Right lobe of liver (tissue), 6 donors: Measurements from ENCODE around the gene POLQ. TPM values are rescaled to one million over a fixed set of nuclear protein-coding genes. Genes with fewer than 3 reads are reported as not detected.

Experiments used
- ATAC-seq, 4 donors: fragments of 200-7000 bp; cut with Tn5 transposase; one replicate each; pipeline ENCODE4 v1.9.1; 2020; ENCODE audit warnings: mild to moderate bottlenecking in 4 of 4, moderate library complexity in 4 of 4
- DNase-seq, 3 donors: peaks; one replicate each; pipeline ENCODE4 v3.0.0-alpha.2; 2020
- H3K27ac ChIP-seq, 3 donors: fragments of 200-600 bp; one replicate each; pipeline ENCODE4 v1.8.0; 2022
- H3K27me3 ChIP-seq, 2 donors: fragments of 200-600 bp; one replicate each; pipeline ENCODE4 v1.8.0; 2022
- H3K36me3 ChIP-seq, 4 donors: fragments of 200-600 bp; sonication (generic) in 1 of 4; one replicate each; pipeline versions ENCODE4 v1.5.1 to v1.8.0; 2017 to 2022; ENCODE audit warnings: control low read depth in 1 of 4
- H3K4me1 ChIP-seq, 4 donors: fragments of 200-600 bp; sonication (generic) in 1 of 4; one replicate each; pipeline versions ENCODE4 v1.5.1 to v1.8.0; 2017 to 2022; ENCODE audit warnings: control low read depth in 1 of 4
- H3K4me3 ChIP-seq, 3 donors: fragments of 200-600 bp; one replicate each; pipeline ENCODE4 v1.8.0; 2022
- H3K9me3 ChIP-seq, 4 donors: fragments of 200-600 bp; sonication (generic) in 1 of 4; one replicate each; pipeline versions ENCODE4 v1.5.1 to v1.8.0; 2017 to 2022; ENCODE audit warnings: control low read depth in 1 of 4
- POLR2A ChIP-seq: fragments of 450-650 bp; IDR thresholded peaks from one replicate; pipeline ENCODE4 v1.6.1; 2017; ENCODE audit warnings: antibody characterized with exemption, mild to moderate bottlenecking
- WGBS: methylation state at CpG from one replicate; pipeline ENCODE4 v1.1.6; 2018; ENCODE audit warnings: low coverage, low lambda C conversion rate; ENCODE audit not compliant: insufficient coverage; ENCODE audit errors: missing lambda C conversion rate; 5-methylcytosine and 5-hydroxymethylcytosine counted together
- intact Hi-C, 2 donors: fragments of 100-400 bp; cut with DNase I; formaldehyde crosslinking; loops; one replicate each; pipeline versions ENCODE4 v1.11.2 to v1.14.1; 2022
- total RNA-seq, 6 experiments: library from RNA; depleted of rRNA in 2 of 6; stranded (reverse); fragments of >200 nt in 2 of 6; fragmentation: NEBNext Ultra II Directional in 3 of 6; extraction: Animal tissue kit (Norgen Biotek cat#: 25700) in 3 of 6; gene quantifications; one replicate each; pipeline versions ENCODE4 v1.1.0 to v1.2.4, GENCODE V29; 2016 to 2023
- TF ChIP-seq, protein P1 (sequence below), 4 donors: fragments of 200-600 bp in 3 of 4; fragments of 450-650 bp in 1 of 4; IDR thresholded peaks; one replicate each; pipeline versions ENCODE4 v1.5.1 to v1.8.0; 2016 to 2022; ENCODE audit warnings: antibody characterized with exemption in 4 of 4, mild to moderate bottlenecking in 2 of 4
- donor health status: DM: no; HTN: yes; CAD: no.
- donor health status: DM: no; HTN: no; CAD: no.
- donor health status: DM: no; HTN: no; CAD: no.
- donor health status: DM: no; HTN: yes; CAD: no.
- donor health status: DM: no; HTN: yes; CAD: no.

Gene POLQ
- total RNA-seq, 6 experiments from 2014 or later, result 0.02 to 1.2 (median 0.23) TPM

DNA sequence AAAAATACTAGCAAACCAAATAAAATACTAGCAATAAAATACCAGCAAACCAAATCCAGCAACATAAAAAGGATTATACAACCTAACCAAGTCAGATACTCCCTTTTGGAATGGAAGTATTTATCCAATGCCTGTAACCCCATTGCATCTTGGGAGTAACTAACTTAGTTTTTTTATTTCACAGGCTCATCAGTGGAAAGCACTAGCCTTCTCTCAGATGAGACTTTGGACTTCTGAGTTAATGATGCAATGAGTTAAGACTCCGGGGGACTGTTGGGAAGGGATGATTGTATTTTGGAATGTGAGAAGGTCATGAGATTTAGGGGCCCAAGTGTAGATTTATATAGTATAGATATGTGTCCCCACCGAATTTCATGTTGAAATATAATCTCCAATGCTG, 41.2 kb downstream of the POLQ start:
- 58% methylated on average over 2 of the region's 2 CpGs for WGBS
- no peak for TF ChIP-seq POLR2A
- TF ChIP-seq, protein P1, sequence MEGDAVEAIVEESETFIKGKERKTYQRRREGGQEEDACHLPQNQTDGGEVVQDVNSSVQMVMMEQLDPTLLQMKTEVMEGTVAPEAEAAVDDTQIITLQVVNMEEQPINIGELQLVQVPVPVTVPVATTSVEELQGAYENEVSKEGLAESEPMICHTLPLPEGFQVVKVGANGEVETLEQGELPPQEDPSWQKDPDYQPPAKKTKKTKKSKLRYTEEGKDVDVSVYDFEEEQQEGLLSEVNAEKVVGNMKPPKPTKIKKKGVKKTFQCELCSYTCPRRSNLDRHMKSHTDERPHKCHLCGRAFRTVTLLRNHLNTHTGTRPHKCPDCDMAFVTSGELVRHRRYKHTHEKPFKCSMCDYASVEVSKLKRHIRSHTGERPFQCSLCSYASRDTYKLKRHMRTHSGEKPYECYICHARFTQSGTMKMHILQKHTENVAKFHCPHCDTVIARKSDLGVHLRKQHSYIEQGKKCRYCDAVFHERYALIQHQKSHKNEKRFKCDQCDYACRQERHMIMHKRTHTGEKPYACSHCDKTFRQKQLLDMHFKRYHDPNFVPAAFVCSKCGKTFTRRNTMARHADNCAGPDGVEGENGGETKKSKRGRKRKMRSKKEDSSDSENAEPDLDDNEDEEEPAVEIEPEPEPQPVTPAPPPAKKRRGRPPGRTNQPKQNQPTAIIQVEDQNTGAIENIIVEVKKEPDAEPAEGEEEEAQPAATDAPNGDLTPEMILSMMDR (IDR thresholded peaks at IDR 0.05), result no peak
- no peak for DNase-seq

DNA sequence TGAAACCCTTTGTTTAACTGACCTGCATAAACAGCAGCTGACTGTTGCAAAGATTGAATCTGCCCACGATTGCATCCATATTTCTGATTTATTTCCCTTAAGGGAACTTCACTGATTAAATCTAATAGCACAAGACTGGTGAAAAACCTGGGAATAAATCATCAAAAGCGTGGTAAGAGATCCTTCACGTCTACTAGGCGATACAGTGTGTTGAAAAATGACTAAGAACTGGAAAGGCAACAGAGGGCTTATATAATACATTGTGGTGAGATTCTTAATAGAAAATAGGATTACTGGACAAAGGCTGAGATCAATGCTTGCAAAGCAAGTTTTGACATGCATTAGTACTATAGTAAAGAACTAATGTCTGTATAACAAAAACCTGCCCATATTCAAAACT, 49.0 kb downstream of the POLQ start:
- H3K27me3 ChIP-seq, result no peaks in the 10 kb centered on the region
- ATAC-seq (no peak), DNase-seq (no peak)
- WGBS, result 92% methylated on average over 4 of the region's 4 CpGs
- intact Hi-C loops, result no loop called here
- no peaks in the 10 kb centered on the region for H3K4me1 ChIP-seq
- no peak overlapping the region for H3K27ac ChIP-seq
- TF ChIP-seq, protein P1 (IDR thresholded peaks at IDR 0.05), result no peak
- no peak for TF ChIP-seq POLR2A
- no peaks in the 10 kb centered on the region for H3K36me3 ChIP-seq
- H3K9me3 ChIP-seq, result no peaks in the 10 kb centered on the region
- H3K4me3 ChIP-seq, result no peak overlapping the region

More for the DNA sequence above, 41.2 kb downstream of the POLQ start:
- H3K27me3 ChIP-seq, result no peaks in the 10 kb centered on the region
- no peaks in the 10 kb centered on the region for H3K4me1 ChIP-seq
- intact Hi-C loops, result no loop called here
- no peaks in the 10 kb centered on the region for H3K9me3 ChIP-seq
- ATAC-seq, result no peak
- H3K36me3 ChIP-seq, result no peaks in the 10 kb centered on the region
- H3K4me3 ChIP-seq, result no peak overlapping the region
- no peak overlapping the region for H3K27ac ChIP-seq

DNA sequence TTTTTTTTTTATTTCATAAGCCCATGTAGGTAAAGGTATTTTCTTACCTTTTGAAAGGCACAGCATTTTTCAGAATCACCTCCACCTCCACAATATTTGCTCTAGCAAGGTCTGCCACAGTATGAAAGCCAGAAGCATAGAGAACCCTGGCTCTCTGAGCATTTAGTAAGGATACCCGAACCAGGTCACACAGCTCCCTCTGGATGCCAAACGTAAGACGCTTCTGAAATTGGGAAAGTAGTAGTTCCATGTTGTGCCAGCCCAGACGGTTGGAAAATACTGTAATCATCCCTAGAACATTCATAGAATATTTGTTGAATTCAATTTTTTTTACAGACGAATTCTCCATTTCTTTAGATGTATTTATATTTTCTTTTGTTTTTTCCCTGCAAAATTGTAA, 52.4 kb downstream of the POLQ start:
- 89% methylated on average over 5 of the region's 5 CpGs for WGBS
- no peak for ATAC-seq

DNA sequence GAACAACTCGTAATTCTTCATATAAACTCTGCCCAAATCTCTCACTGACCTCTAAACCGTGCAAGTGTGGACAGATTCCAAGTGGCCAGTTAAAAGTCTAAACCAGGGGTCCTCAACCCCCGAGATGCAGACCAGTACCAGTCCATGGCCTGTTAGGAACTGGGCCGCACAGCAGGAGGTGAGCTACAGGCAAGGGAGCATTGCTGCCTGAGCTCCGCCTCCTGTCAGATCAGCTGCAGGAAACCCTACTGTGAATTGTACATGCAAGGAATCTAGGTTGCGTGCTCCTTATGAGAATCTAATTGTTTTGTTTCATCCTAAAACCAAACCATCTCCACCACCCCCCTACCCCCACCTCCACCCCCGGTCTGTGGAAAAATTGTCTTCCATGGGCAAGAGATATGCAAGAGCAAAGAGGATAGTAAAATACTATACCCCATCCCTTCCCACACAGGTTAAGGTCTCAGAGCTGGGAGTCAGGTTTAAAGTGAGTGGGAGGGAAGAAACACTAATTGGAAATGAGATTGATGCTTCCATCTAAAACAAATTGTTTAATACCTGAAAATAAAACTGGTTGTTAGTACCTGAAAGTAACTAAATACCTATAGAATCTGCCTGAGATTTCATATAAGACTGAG, 54.0 kb downstream of the POLQ start:
- Histone ChIP-seq H3K27me3 (no peaks in the 10 kb centered on the region), H3K27ac (no peak overlapping the region), H3K36me3 (no peaks in the 10 kb centered on the region), H3K4me3 (no peak overlapping the region), H3K9me3 (no peaks in the 10 kb centered on the region), H3K4me1 (no peaks in the 10 kb centered on the region)
- DNase-seq (no peak), ATAC-seq (no peak)
- intact Hi-C loops, result no loop called here
- no peak for TF ChIP-seq POLR2A
- TF ChIP-seq, protein P1 (IDR thresholded peaks at IDR 0.05), result no peak
- WGBS, result 86% methylated on average over 2 of the region's 7 CpGs

More for the DNA sequence above, 52.4 kb downstream of the POLQ start:
- no peak for TF ChIP-seq POLR2A
- TF ChIP-seq, protein P1 (IDR thresholded peaks at IDR 0.05), result no peak
- Histone ChIP-seq H3K27ac (no peak overlapping the region), H3K4me1 (no peaks in the 10 kb centered on the region), H3K27me3 (no peaks in the 10 kb centered on the region), H3K4me3 (no peak overlapping the region), H3K36me3 (no peaks in the 10 kb centered on the region), H3K9me3 (no peaks in the 10 kb centered on the region)
- DNase-seq, result no peak
- intact Hi-C loops, result no loop called here

DNA sequence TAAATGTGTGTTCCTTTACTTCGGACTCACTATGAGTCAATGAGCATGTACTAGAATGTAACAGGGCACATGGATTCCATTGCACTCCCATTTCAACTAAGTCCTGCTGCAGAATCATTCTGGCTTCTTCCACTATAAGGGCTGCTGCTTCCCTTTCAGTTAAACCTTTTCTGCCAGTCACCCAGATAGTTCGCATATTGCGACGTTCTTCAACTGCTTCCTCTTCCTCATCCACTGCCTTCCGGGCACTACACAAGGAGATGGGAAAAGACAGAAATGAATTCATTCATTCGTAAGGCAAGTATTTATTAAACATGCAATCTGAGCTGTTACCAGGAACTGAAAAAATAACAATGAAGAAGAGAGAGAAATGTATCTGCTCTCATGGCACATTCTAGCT, 55.6 kb downstream of the POLQ start:
- Histone ChIP-seq H3K36me3 (no peaks in the 10 kb centered on the region), H3K4me3 (no peak overlapping the region), H3K9me3 (no peaks in the 10 kb centered on the region), H3K27ac (no peak overlapping the region), H3K4me1 (no peaks in the 10 kb centered on the region), H3K27me3 (no peaks in the 10 kb centered on the region)
- DNase-seq (no peak), ATAC-seq (no peak)
- WGBS, result 82% methylated on average over 5 of the region's 6 CpGs
- TF ChIP-seq, protein P1 (IDR thresholded peaks at IDR 0.05), result no peak
- TF ChIP-seq POLR2A, result no peak
- intact Hi-C loops, result no loop called here
